GM18861 (cell line): Measurements from ENCODE around the gene TAF1B.
"Not testable (repeated sequence)": the region's sequence is repeated elsewhere in the genome, so short reads cannot be mapped to it uniquely, and the experiment has no call there.

ENCODE experiments used
- ATAC-seq: cut with Tn5 transposase; IDR thresholded peaks from one replicate; pipeline ENCODE4 v1.9.1; 2021; ENCODE audit not compliant: unreplicated experiment

Gene TAF1B

GRCh38 chr2:9830685-9831410 is 12.4 kb upstream of the TAF1B start:
- ATAC-seq = no peak

DNA sequence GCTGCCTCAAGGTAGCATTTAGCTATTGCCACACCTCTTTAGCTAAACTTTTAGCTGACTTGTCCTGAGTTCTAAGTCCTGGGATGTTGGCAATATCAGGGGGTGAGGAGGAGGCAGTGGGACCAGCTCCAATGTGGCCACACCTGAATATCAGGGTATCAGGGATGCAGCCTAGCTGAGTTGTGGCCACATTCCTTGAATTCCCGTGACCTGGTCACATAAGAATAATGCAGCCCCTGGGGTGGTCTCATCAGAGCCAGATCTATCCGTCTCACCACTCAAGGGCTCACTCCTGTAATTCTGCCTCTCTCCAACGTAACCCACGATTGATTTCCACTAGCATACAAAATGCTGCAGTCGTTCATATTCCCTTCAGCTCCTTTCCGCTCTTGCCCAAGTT is 11.6 kb upstream of the TAF1B start:
- ATAC-seq = no peak

- ATAC-seq = no peak
Measured at GRCh38 chr2:9832586-9832985, 10.7 kb upstream of the TAF1B start.

DNA sequence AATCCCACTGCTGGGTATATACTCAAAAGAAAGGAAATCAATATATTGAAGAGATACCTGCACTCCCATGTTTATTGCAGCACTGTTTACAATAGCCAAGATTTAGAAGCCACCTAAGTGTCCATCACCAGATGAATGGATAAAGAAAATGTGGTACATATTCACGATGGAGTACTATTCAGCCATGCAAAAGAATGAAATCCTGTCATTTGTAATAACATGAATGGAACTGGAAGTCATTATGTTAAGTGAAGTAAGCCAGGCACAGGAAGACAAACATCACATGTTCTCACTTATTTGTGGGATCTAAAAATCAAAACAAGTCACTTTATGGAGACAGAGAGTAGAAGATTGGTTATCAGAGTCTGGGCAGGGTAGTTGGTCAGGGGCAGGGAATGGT is 8.2 kb upstream of the TAF1B start:
- not testable (repeated sequence) for ATAC-seq

GRCh38 chr2:9836074-9836473 is 7.2 kb upstream of the TAF1B start:
- no peak for ATAC-seq

DNA sequence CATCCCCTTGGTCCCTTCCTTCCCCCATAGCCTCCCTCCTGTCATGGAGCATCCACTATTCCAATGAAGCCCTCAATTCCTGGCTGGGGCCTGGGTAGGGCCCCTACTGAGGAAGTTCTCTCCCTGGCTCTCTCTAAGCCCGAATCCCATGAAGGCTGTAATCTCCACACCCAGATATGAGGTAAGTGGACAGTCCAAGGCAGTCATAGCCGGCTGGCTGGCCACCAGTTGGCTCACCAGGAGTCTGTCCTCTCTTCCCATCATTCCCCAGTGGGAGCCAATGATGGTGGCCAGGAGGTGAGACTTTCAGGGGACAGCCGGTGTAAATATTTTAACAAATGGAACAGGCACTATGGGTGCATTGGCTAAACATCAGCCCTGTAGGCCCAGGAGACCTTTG is 6.8 kb upstream of the TAF1B start:
- ATAC-seq = no peak

DNA sequence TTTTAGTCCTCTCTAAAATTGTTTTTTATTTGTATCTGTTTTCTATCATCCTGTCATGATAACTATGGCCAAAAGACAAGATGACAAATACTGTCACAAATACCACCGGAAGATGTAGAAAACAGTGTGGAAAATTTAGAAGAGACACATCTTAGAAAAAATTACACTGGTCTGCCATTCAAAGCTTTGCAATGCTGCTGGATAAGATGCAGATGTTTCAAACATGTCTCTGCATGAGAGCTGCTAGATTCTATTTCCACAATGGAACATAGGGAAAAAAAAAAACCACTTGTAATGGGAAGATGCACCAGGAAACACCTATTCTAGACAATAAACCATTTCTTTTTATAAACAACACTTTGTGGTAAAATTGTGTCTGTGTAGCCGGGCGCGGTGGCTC is 5.8 kb upstream of the TAF1B start:
- ATAC-seq = no peak

GRCh38 chr2:9838391-9838790 is 4.9 kb upstream of the TAF1B start:
- ATAC-seq = no peak

DNA sequence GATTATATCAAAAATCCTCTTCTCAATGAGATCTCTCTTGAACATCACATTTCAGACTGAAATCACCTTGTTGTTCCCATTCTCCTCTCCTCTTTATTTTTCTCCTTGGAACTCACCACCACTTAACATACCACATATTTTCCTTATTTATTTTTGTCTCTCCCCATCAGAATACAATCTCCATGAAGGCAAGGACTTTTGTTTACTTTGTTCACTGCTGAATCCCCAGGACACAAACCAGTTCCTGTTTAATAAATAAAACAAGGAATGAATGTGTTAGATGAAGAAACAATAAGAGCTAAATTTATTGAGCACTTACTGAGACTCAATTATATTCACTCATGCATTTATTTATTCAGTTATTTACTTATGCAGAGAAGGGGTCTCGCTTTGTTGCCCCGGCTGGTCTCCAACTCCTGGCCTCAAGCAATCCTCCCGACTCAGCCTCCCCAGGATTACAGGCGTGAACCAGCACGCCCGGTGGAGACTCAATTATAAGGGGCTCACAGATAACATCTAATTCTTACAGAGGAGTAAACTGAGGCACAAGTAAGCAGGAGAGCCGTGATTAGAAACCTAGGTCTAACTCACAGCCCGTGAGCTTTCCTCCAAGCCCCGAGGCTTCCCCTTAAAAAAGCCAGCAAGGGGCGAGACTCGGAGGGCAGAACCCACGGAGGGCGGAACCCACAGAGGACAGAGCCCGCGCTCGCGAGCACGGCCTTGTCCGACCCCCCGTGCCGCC is 616 bp upstream of the TAF1B start:
- no peak for ATAC-seq

DNA sequence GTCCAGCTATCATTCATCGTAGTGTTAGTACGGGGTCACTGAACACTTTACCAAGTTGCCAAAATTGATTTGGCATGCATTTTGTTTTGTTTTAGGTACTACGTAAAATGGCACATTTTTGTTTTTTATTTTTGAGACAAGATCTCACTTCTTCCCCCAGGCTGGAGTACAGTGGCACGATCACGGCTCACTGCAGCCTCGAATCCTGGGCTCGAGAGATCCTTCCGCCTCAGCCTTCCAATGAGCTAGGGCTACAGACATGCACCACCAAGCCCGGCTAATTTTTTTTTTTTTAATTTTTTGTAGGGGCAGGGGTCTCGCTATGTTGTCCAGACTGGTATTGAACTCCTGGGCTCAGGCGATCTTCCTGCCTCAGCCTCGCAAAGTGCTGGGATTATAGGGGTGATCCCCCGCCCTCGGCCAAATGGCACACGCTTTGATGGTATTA is 786 bp downstream of the TAF1B start:
- no peak for ATAC-seq

GRCh38 chr2:9844576-9844975 is 1.3 kb downstream of the TAF1B start:
- peak; percentile 36 for ATAC-seq

DNA sequence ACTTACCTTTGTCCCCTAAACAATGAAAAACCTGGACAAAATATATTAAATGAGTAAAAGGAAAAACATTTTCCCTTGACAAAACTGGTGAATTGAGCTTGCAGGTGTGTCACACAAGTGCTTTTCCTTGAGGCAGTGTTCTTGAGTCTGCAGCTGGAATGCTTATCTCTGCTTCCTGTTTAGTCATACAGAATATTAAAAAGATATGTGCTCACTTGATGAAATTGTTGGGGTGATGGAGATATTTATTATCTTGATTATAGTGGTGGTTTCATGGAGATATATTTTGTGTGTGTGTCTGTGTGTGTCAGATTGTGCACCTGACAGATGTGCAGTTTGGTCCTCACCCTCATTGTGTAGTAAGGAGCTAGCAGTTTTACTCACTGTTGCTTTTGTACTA is 3.3 kb downstream of the TAF1B start:
- no peak for ATAC-seq

- no peak for ATAC-seq
Measured at GRCh38 chr2:9847140-9847539, 3.9 kb downstream of the TAF1B start.

GRCh38 chr2:9852881-9853280 is 9.6 kb downstream of the TAF1B start:
- no peak for ATAC-seq

DNA sequence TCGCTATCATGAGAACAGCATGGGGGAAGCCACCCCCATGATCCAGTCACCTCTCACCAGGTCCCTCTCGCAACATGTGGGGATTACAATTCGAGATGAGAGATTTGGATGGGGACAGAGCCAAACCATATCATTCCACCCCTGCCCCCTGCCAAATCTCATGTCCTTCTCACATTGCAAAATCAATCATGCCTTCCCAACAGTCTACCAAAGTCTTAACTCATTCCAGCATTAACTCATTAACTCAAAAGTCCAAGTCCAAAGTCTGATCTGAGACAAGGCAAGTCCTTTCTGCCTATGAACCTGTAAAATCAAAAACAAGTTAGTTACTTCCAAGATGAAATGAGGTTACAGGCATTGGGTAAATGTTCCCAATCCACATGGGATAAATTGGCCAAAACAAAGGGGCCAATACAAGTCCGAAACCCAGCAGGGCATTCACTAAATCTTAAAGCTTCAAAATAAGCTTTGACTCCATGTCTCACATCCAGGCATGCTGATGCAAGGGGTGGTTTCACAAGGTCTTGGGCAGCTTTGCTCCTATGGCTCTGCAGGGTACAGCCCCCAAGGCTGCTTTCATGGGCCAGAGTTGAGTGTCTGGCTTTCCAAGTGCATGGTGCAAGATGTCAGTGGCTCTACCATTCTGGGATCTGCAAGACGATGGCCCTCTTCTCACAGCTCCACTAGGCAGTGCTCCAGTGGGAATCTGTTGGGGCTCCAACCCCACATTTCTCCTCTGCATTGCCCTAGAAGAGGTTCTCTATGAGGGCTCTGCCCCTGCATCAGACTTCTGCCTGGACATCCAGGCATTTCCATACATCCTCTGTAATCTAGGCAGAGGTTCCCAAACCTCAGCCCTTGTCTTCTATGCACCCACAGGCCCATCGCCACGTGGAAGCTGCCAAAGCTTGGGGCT is 14.8 kb downstream of the TAF1B start:
- no peak for ATAC-seq

DNA sequence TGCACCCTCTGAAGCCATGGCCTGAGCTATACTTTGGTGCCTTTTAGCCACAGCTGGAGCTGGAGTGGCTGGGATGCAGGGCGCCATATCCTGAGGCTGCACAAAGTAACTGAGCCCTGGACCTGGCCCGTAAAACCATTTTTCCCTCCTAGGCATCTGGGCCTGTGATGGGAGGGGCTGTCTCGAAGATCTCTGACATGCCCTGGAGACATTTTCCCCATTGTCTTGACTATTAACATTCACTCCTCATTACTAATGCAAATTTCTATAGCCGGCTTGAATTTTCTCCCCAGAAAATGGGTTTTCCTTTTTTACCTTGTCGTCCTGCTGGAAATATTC is 15.4 kb downstream of the TAF1B start:
- no peak for ATAC-seq

GRCh38 chr2:9860922-9861580 is 17.8 kb downstream of the TAF1B start:
- not testable (repeated sequence) for ATAC-seq

DNA sequence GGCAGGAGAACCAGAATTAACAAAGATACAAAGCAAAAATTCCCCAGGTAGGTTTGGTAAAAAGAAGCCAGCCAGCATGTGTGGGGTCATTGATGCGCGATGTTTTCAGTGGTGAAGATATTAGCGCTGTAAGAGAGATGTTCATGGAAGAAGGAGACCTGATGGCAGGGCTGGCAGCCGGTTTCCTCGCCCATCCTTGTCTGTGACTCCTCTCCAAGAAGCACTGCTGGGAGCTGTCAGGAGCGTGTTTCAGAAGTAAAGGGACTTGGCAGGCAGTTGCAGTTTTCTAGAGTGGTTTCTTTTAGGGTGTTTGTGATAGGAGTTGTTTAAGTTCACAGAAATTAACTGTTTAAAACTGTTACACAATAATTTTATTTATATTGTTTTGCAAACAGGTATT is 24.6 kb downstream of the TAF1B start:
- ATAC-seq = no peak

- ATAC-seq = no peak
Measured at GRCh38 chr2:9873337-9873736, 30.1 kb downstream of the TAF1B start.

DNA sequence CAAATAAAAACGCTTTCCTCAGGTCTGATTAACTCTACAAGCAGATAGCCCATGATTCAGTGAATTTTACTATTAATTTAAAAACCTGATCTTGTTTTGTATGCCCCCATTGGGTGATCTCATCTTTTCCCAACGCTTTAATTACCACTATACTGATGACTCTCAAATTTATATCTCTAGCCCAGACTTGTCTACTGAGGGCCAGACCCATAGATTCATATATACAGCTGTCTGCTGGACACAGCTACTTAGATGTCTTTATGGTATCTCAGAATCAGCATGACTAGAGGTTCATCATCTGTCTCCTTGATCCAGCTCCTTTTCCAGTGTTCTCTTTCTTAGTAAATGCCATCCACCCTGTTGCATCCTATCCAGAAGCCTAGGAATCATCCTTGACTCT is 33.8 kb downstream of the TAF1B start:
- no peak for ATAC-seq

DNA sequence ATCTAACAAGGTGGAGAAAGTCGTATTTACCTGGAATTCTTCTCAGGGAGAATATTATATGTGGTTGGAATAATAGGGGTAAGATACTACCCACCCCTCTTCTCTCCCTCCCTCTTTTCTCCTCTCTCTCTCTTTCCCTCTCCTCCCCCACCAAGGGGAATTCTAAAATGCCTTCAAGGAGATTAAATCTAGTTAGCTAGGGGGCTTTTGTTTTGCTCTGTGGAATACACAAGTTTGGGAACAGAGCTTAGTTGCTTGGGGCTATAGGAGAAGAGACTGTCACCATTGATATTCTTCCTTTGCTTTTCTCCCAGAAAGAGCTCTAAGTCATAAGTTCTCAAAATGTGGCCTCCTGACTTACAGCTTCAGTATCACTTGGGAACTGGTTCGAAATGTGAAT is 34.5 kb downstream of the TAF1B start:
- ATAC-seq = no peak
